Esophagus squamous epithelium (tissue), 5 donors: ENCODE results near the gene GRAMD2B. TPM values are rescaled to one million over a fixed set of nuclear protein-coding genes. Genes with fewer than 3 reads are reported as not detected.
"Not testable (repeated sequence)": the region's sequence is repeated elsewhere in the genome, so short reads cannot be mapped to it uniquely, and the experiment has no call there.

Experiments
- DNase-seq: peaks from one replicate; lab custom pipeline; 2025; lab: John Stamatoyannopoulos, UW
- H3K27ac ChIP-seq, 4 donors: fragments of 200-600 bp; sonication (generic); one replicate each; pipeline ENCODE4 v1.5.1; 2016 to 2019; ENCODE audit warnings: mild to moderate bottlenecking in 1 of 4
- H3K27me3 ChIP-seq, 4 donors: fragments of 200-600 bp; sonication (generic); 1 replicate in 3 of 4; 2 replicates in 1 of 4; pipeline versions ENCODE4 v1.5.1 to v1.6.0; 2017 to 2021; ENCODE audit warnings: antibody characterized with exemption in 1 of 4
- H3K36me3 ChIP-seq, 3 donors: fragments of 200-600 bp; sonication (generic); one replicate each; pipeline ENCODE4 v1.5.1; 2016 to 2019
- H3K4me1 ChIP-seq, 3 donors: fragments of 200-600 bp; sonication (generic); one replicate each; pipeline ENCODE4 v1.5.1; 2017 to 2019
- H3K4me3 ChIP-seq, 4 donors: fragments of 200-600 bp; sonication (generic); 1 replicate in 3 of 4; 2 replicates in 1 of 4; pipeline ENCODE4 v1.5.1; 2016 to 2019; ENCODE audit warnings: mild to moderate bottlenecking in 2 of 4, moderate library complexity in 1 of 4
- H3K9me3 ChIP-seq, 3 donors: fragments of 200-600 bp; sonication (generic); one replicate each; pipeline ENCODE4 v1.5.1; 2016 to 2019
- POLR2A ChIP-seq, 4 donors: fragments of 450-650 bp; IDR thresholded peaks; one replicate each; pipeline ENCODE4 v1.6.1; 2017; ENCODE audit warnings: antibody characterized with exemption in 4 of 4, mild to moderate bottlenecking in 4 of 4, moderate library complexity in 3 of 4
- WGBS, 2 donors: methylation state at CpG; one replicate each; pipeline ENCODE4 v1.1.5; 2018; 5-methylcytosine and 5-hydroxymethylcytosine counted together
- intact Hi-C: fragments of 100-400 bp; cut with DNase I; formaldehyde crosslinking; loops from one replicate; pipeline ENCODE4 v1.15.0; 2022
- total RNA-seq, 4 donors: library from RNA; depleted of rRNA; stranded (reverse); fragments of >200 nt; gene quantifications; one replicate each; pipeline ENCODE4 v1.1.0, GENCODE V29; 2016
- TF ChIP-seq, protein P1 (sequence below), 6 experiments: fragments of 450-650 bp in 4 of 6; fragments of 200-600 bp in 2 of 6; sonication (generic) in 2 of 6; IDR thresholded peaks; one replicate each; pipeline ENCODE4 v1.5.1; 2016 to 2019; ENCODE audit warnings: antibody characterized with exemption in 6 of 6, mild to moderate bottlenecking in 4 of 6, moderate library complexity in 4 of 6
- donor health status: DM: yes; HTN: yes; CAD: no.

Gene GRAMD2B
- total RNA-seq, 4 donors from 2014 or later = 10.2 to 29.0 (median 15.8) TPM

DNA sequence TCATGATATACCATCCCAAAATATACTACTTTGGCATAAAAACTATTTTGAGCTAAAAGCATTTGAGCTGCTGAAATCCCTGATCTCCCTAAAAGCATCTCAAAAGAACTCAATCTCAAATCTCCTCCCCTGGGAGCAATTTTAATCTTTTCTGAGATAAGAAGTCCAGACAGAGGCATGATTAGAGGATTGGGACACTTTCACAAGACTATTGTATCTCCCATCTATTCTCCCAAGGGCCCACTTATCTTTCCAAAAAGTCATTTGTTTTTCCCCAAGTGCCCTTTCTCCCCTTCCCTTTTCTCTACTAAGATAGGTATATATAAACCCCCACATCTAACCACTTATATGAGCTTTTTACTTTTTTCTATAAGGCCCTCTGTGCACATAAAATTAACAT, 92.1 kb downstream of the GRAMD2B start:
- H3K4me1 ChIP-seq = peaks cover 0 to 45% (median 19%) of the 10 kb centered on the region in 3 donors
- H3K36me3 ChIP-seq = no peaks in the 10 kb centered on the region
- intact Hi-C loops = no loop called here
- no peaks in the 10 kb centered on the region for H3K27me3 ChIP-seq
- no peak for TF ChIP-seq POLR2A (IDR thresholded peaks at IDR 0.05)
- TF ChIP-seq, protein P1, sequence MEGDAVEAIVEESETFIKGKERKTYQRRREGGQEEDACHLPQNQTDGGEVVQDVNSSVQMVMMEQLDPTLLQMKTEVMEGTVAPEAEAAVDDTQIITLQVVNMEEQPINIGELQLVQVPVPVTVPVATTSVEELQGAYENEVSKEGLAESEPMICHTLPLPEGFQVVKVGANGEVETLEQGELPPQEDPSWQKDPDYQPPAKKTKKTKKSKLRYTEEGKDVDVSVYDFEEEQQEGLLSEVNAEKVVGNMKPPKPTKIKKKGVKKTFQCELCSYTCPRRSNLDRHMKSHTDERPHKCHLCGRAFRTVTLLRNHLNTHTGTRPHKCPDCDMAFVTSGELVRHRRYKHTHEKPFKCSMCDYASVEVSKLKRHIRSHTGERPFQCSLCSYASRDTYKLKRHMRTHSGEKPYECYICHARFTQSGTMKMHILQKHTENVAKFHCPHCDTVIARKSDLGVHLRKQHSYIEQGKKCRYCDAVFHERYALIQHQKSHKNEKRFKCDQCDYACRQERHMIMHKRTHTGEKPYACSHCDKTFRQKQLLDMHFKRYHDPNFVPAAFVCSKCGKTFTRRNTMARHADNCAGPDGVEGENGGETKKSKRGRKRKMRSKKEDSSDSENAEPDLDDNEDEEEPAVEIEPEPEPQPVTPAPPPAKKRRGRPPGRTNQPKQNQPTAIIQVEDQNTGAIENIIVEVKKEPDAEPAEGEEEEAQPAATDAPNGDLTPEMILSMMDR (IDR thresholded peaks at IDR 0.05) = no peak
- H3K4me3 ChIP-seq = no peak overlapping the region
- no peak for DNase-seq
- peak overlapping the region in 1 of 4 donors; percentile 62 for H3K27ac ChIP-seq
- H3K9me3 ChIP-seq = no peaks in the 10 kb centered on the region

- 17 to 22% methylated on average over 1 of the region's 1 CpG for WGBS, 2 donors
Measured at GRCh38 chr5:126516133-126516532, 92.9 kb downstream of the GRAMD2B start.

GRCh38 chr5:126516852-126517251, 93.6 kb downstream of the GRAMD2B start:
- peaks cover 0 to 59% (median 23%) of the 10 kb centered on the region in 3 donors for H3K4me1 ChIP-seq
- no peaks in the 10 kb centered on the region for H3K36me3 ChIP-seq
- DNase-seq = no peak
- no peak overlapping the region for H3K4me3 ChIP-seq
- TF ChIP-seq, protein P1 (IDR thresholded peaks at IDR 0.05) = no peak
- no peak for TF ChIP-seq POLR2A (IDR thresholded peaks at IDR 0.05)
- H3K27me3 ChIP-seq = no peaks in the 10 kb centered on the region
- intact Hi-C loops = no loop called here
- no peaks in the 10 kb centered on the region for H3K9me3 ChIP-seq
- H3K27ac ChIP-seq = no peak overlapping the region

More at GRCh38 chr5:126516133-126516532, 92.9 kb downstream of the GRAMD2B start:
- no peak for DNase-seq
- H3K4me1 ChIP-seq = peaks cover 0 to 52% (median 23%) of the 10 kb centered on the region in 3 donors
- TF ChIP-seq, protein P1 (IDR thresholded peaks at IDR 0.05) = no peak
- no peak for TF ChIP-seq POLR2A (IDR thresholded peaks at IDR 0.05)
- no peak overlapping the region for H3K4me3 ChIP-seq
- H3K9me3 ChIP-seq = no peaks in the 10 kb centered on the region
- no peaks in the 10 kb centered on the region for H3K27me3 ChIP-seq
- no peak overlapping the region for H3K27ac ChIP-seq
- intact Hi-C loops = no loop called here
- H3K36me3 ChIP-seq = no peaks in the 10 kb centered on the region

- H3K9me3 ChIP-seq, H3K36me3 ChIP-seq, DNase-seq, H3K4me3 ChIP-seq, intact Hi-C loops, H3K27me3 ChIP-seq: not testable (repeated sequence)
- WGBS, 2 donors = 30 to 60% methylated on average over 4 of the region's 4 CpGs
- Histone ChIP-seq H3K27ac (peak overlapping the region; percentile 62 to 86 (median 78)), H3K4me1 (peaks cover 0 to 63% (median 26%) of the 10 kb centered on the region in 3 donors)
Measured at GRCh38 chr5:126519223-126519622, 96.0 kb downstream of the GRAMD2B start.

- H3K9me3 ChIP-seq = no peaks in the 10 kb centered on the region
- intact Hi-C loops = no loop called here
- H3K27ac ChIP-seq = peak overlapping the region; percentile 62 to 86 (median 84)
- H3K4me3 ChIP-seq = no peak overlapping the region
- DNase-seq = no peak
- TF ChIP-seq POLR2A (IDR thresholded peaks at IDR 0.05) = no peak
- TF ChIP-seq, protein P1 (IDR thresholded peaks at IDR 0.05) = no peak
- no peaks in the 10 kb centered on the region for H3K36me3 ChIP-seq
- H3K27me3 ChIP-seq = no peaks in the 10 kb centered on the region
- WGBS, 2 donors = 26 to 40% methylated on average over 6 of the region's 6 CpGs
- H3K4me1 ChIP-seq = peaks cover 0 to 70% (median 31%) of the 10 kb centered on the region in 3 donors
Measured at GRCh38 chr5:126519637-126520592, 96.7 kb downstream of the GRAMD2B start.
